ENCODE results near the gene FBXO4. TPM values are rescaled to one million over a fixed set of nuclear protein-coding genes. Genes with fewer than 3 reads are reported as not detected.

Gene FBXO4
- total RNA-seq, 2 donors from 2014 or later = 14.4 to 25.7 TPM

- Histone ChIP-seq H3K4me1 (replicated peaks) (no peaks in the 10 kb centered on the region), H3K27ac (no peak overlapping the region), H3K36me3 (no peaks in the 10 kb centered on the region), H3K9me3 (no peaks in the 10 kb centered on the region), H3K27me3 (replicated peaks; ENCODE audit: insufficient read depth) (no peaks in the 10 kb centered on the region), H3K4me3 (no peak overlapping the region)
- TF ChIP-seq POLR2AphosphoS5 (IDR thresholded peaks at IDR 0.05) = no peak
- no peak for TF ChIP-seq POLR2A (IDR thresholded peaks at IDR 0.05)
- TF ChIP-seq CTCF (IDR thresholded peaks at IDR 0.05) = no peak
- 79% methylated on average over 7 of the region's 7 CpGs for WGBS
- no peak for DNase-seq (ENCODE audit: low spot score)
- intact Hi-C loops (cut with DNase I) = no loop called here
Measured at GRCh38 chr5:41955432-41956024, 30.4 kb downstream of the FBXO4 start.

GRCh38 chr5:41956943-41957342 is 31.9 kb downstream of the FBXO4 start:
- DNase-seq (ENCODE audit: low spot score) = no peak
- Histone ChIP-seq H3K27ac (no peak overlapping the region), H3K36me3 (no peaks in the 10 kb centered on the region), H3K4me1 (replicated peaks) (no peaks in the 10 kb centered on the region), H3K4me3 (no peak overlapping the region), H3K27me3 (replicated peaks; ENCODE audit: insufficient read depth) (no peaks in the 10 kb centered on the region), H3K9me3 (no peaks in the 10 kb centered on the region)
- intact Hi-C loops (cut with DNase I) = no loop called here
- TF ChIP-seq POLR2AphosphoS5 (IDR thresholded peaks at IDR 0.05) = no peak
- no peak for TF ChIP-seq POLR2A (IDR thresholded peaks at IDR 0.05)
- no peak for TF ChIP-seq CTCF (IDR thresholded peaks at IDR 0.05)
- WGBS = 94% methylated on average over 1 of the region's 1 CpG

GRCh38 chr5:41960481-41960880 is 35.4 kb downstream of the FBXO4 start:
- Histone ChIP-seq H3K9me3 (no peaks in the 10 kb centered on the region), H3K27me3 (replicated peaks; ENCODE audit: insufficient read depth) (no peaks in the 10 kb centered on the region), H3K27ac (no peak overlapping the region), H3K4me3 (no peak overlapping the region), H3K4me1 (replicated peaks) (no peaks in the 10 kb centered on the region), H3K36me3 (no peaks in the 10 kb centered on the region)
- TF ChIP-seq POLR2AphosphoS5 (IDR thresholded peaks at IDR 0.05) (no peak), POLR2A (IDR thresholded peaks at IDR 0.05) (no peak), CTCF (IDR thresholded peaks at IDR 0.05) (no peak)
- intact Hi-C loops (cut with DNase I) = no loop called here
- DNase-seq (ENCODE audit: low spot score) = no peak

GRCh38 chr5:41961736-41962135 is 36.7 kb downstream of the FBXO4 start:
- H3K27ac ChIP-seq = no peak overlapping the region
- no peaks in the 10 kb centered on the region for H3K4me1 ChIP-seq (replicated peaks)
- H3K27me3 ChIP-seq (replicated peaks; ENCODE audit: insufficient read depth) = no peaks in the 10 kb centered on the region
- 100% methylated on average over 1 of the region's 1 CpG for WGBS
- TF ChIP-seq POLR2AphosphoS5 (IDR thresholded peaks at IDR 0.05) = no peak
- TF ChIP-seq POLR2A (IDR thresholded peaks at IDR 0.05) = no peak
- no peak for TF ChIP-seq CTCF (IDR thresholded peaks at IDR 0.05)
- intact Hi-C loops (cut with DNase I) = no loop called here
- H3K36me3 ChIP-seq = no peaks in the 10 kb centered on the region
- no peaks in the 10 kb centered on the region for H3K9me3 ChIP-seq
- DNase-seq (ENCODE audit: low spot score) = no peak
- no peak overlapping the region for H3K4me3 ChIP-seq

- no peaks in the 10 kb centered on the region for H3K9me3 ChIP-seq
- H3K27me3 ChIP-seq (replicated peaks; ENCODE audit: insufficient read depth) = no peaks in the 10 kb centered on the region
- DNase-seq (ENCODE audit: low spot score) = no peak
- no peaks in the 10 kb centered on the region for H3K4me1 ChIP-seq (replicated peaks)
- WGBS = 90% methylated on average over 3 of the region's 3 CpGs
- H3K36me3 ChIP-seq = no peaks in the 10 kb centered on the region
- H3K27ac ChIP-seq = no peak overlapping the region
- TF ChIP-seq CTCF (IDR thresholded peaks at IDR 0.05) (no peak), POLR2AphosphoS5 (IDR thresholded peaks at IDR 0.05) (no peak), POLR2A (IDR thresholded peaks at IDR 0.05) (no peak)
- intact Hi-C loops (cut with DNase I) = no loop called here
- no peak overlapping the region for H3K4me3 ChIP-seq
Measured at GRCh38 chr5:41962491-41962890, 37.4 kb downstream of the FBXO4 start.

Measured in prostate gland (tissue), 2 donors.